HepG2 (cell line): ENCODE measurements around the gene NPHP4. TPM values are rescaled to one million over a fixed set of nuclear protein-coding genes. Genes with fewer than 3 reads are reported as not detected.

ENCODE experiments used
- CREM ChIP-seq, 2 experiments: sonication (generic) in 1 of 2; formaldehyde crosslinking in 1 of 2; IDR thresholded peaks; 2 replicates each; pipeline versions ENCODE4 v1.4.0 to v1.6.1; 2016 to 2020; ENCODE audit warnings: antibody characterized with exemption in 1 of 2, mild to moderate bottlenecking in 1 of 2, missing genetic modification reagents in 1 of 2
- GTF3A ChIP-seq: sonication (generic); formaldehyde crosslinking; conservative IDR thresholded peaks from 2 replicates; pipeline ENCODE4 v1.4.0; 2020; ENCODE audit warnings: mild to moderate bottlenecking, missing genetic modification reagents
- HNRNPL ChIP-seq: fragments of 200-400 bp; formaldehyde crosslinking; IDR thresholded peaks from 2 replicates; pipeline ENCODE4 v1.6.1; 2017; ENCODE audit warnings: mild to moderate bottlenecking, low read depth, low read length
- KDM1A ChIP-seq: IDR thresholded peaks from 2 replicates; pipeline ENCODE4 v1.6.1; 2016; ENCODE audit warnings: missing compliant biosample characterization
- MXD1 ChIP-seq: sonication (generic); formaldehyde crosslinking; IDR thresholded peaks from 2 replicates; pipeline ENCODE4 v1.4.0; 2020; ENCODE audit warnings: mild to moderate bottlenecking, missing genetic modification reagents
- MXD3 ChIP-seq: IDR thresholded peaks from 2 replicates; pipeline ENCODE4 v1.6.1; 2016; ENCODE audit warnings: mild to moderate bottlenecking, missing biosample characterization, missing genetic modification reagents
- RAD21 ChIP-seq: fragments of 450-650 bp; formaldehyde crosslinking; IDR thresholded peaks from 2 replicates; pipeline ENCODE4 v1.5.0; 2020; ENCODE audit warnings: mild to moderate bottlenecking
- RFX5 ChIP-seq: IDR thresholded peaks from 2 replicates; pipeline ENCODE4 v1.6.1; 2011; ENCODE audit warnings: low read depth, low read length, improper control_type of control experiment
- SRSF4 ChIP-seq: fragments of 200-400 bp; formaldehyde crosslinking; IDR thresholded peaks from one replicate; pipeline ENCODE4 v1.6.1; 2018; ENCODE audit warnings: mild to moderate bottlenecking, low read depth, low read length, moderate library complexity; ENCODE audit not compliant: poor library complexity, severe bottlenecking
- TEAD3 ChIP-seq: optimal IDR thresholded peaks from 2 replicates; pipeline ENCODE3; 2016; ENCODE audit warnings: borderline replicate concordance
- ZBTB42 ChIP-seq: sonication (generic); formaldehyde crosslinking; IDR thresholded peaks from 2 replicates; pipeline ENCODE4 v1.5.0; 2020; ENCODE audit warnings: mild to moderate bottlenecking, missing genetic modification reagents
- ZBTB7A ChIP-seq: sonication (generic); formaldehyde crosslinking; IDR thresholded peaks from 2 replicates; pipeline ENCODE4 v1.8.0; 2022; ENCODE audit warnings: mild to moderate bottlenecking, missing genetic modification reagents
- ZFYVE20 ChIP-seq: sonication (generic); formaldehyde crosslinking; IDR thresholded peaks from 2 replicates; pipeline ENCODE4 v1.8.0; 2023; ENCODE audit warnings: low read depth, mild to moderate bottlenecking, moderate library complexity, missing genetic modification reagents, borderline replicate concordance
- ZNF331 ChIP-seq: sonication (generic); formaldehyde crosslinking; IDR thresholded peaks from 2 replicates; pipeline ENCODE4 v1.4.0; 2020; ENCODE audit warnings: missing genetic modification reagents
- ZNF34 ChIP-seq: sonication (generic); formaldehyde crosslinking; IDR thresholded peaks from 2 replicates; pipeline ENCODE4 v1.4.0; 2020; ENCODE audit warnings: mild to moderate bottlenecking, missing genetic modification reagents, borderline replicate concordance
- ZNF446 ChIP-seq: sonication (generic); formaldehyde crosslinking; IDR thresholded peaks from 2 replicates; pipeline ENCODE4 v1.5.0; 2020; ENCODE audit warnings: mild to moderate bottlenecking, missing genetic modification reagents
- ZNF546 ChIP-seq: sonication (generic); formaldehyde crosslinking; conservative IDR thresholded peaks from 2 replicates; pipeline ENCODE4 v1.8.1; 2023; ENCODE audit warnings: mild to moderate bottlenecking, missing genetic modification reagents
- ZNF639 ChIP-seq: conservative IDR thresholded peaks from 2 replicates; pipeline ENCODE4 v1.6.1; 2018; ENCODE audit warnings: missing genetic modification reagents
- polyA plus RNA-seq, 8 experiments: library from polyadenylated mRNA; depleted of rRNA in 3 of 8; stranded (reverse) in 7 of 8; unstranded in 1 of 8; fragments of >200 nt; fragmentation: Illumina TruSeq in 4 of 8; extraction: Trizol in 4 of 8; gene quantifications; 2 replicates each; pipeline versions ENCODE4 v1.2.1 to v1.2.3, GENCODE V29; 2011 to 2016; ENCODE audit warnings: low read depth in 4 of 8, missing spikeins in 1 of 8, mixed read lengths in 1 of 8; ENCODE audit not compliant: insufficient read depth in 1 of 8
- total RNA-seq, 5 experiments: library from RNA; depleted of rRNA; stranded (reverse); fragments of >200 nt; fragmentation: Illumina TruSeq; extraction: Trizol; gene quantifications; 2 replicates each; pipeline ENCODE4 v1.2.3, GENCODE V29; 2016; ENCODE audit warnings: low read depth in 1 of 5
- TF ChIP-seq, protein P1 (sequence below): sonication (generic); formaldehyde crosslinking; IDR thresholded peaks from 2 replicates; pipeline ENCODE4 v1.4.0; 2020; ENCODE audit warnings: missing genetic modification reagents
- TF ChIP-seq, protein P2 (sequence below): sonication (generic); formaldehyde crosslinking; IDR thresholded peaks from 2 replicates; pipeline ENCODE4 v1.5.0; 2020; ENCODE audit warnings: missing genetic modification reagents
- TF ChIP-seq, protein P3 (sequence below): sonication (generic); formaldehyde crosslinking; IDR thresholded peaks from 2 replicates; pipeline ENCODE4 v1.4.0; 2020; ENCODE audit warnings: missing genetic modification reagents

The NPHP4 gene
- total and polyA plus RNA-seq, 2 of the 13 experiments (the other 11 are each of a cell fraction or from before 2014, with no cell fraction given) = 4.4 to 6.8 TPM

DNA sequence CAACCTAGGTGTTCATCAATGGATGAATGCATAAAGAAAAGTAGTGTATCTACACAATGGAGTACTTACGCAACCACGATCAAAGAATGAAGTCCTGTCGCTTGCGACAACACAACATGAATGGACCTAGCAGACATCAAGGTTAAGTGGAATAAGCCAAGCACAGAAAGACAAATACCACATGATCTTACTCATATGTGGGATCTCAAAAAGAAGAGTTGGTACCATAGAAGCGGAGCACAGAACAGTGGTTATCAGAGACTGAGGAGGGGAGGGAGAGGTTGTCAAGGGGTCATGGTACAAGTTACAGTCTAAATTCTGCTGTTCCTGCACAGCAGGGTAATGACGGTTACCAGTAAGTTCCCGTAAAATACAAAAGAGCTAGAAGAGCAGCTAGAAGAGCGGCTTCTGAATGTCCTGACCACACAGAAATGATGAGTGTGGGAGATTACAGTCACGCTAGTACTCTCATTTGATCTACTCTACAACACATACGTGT is 36.7 kb downstream of the NPHP4 start (continued):
- TF ChIP-seq RFX5 = no peak
- TF ChIP-seq ZNF639 = no peak
- TF ChIP-seq ZBTB7A (CRISPR knock-in tag) = no peak
- TF ChIP-seq ZNF331 (CRISPR knock-in tag) = peak; percentile 96
- TF ChIP-seq CREM (IDR thresholded peaks at IDR 0.05) = peak; percentile 86
- no peak for TF ChIP-seq CREM (CRISPR knock-in tag; IDR thresholded peaks at IDR 0.05)
- no peak for TF ChIP-seq ZFYVE20 (CRISPR knock-in tag)
- TF ChIP-seq ZNF446 (CRISPR knock-in tag) = no peak
- no peak for TF ChIP-seq ZNF546 (CRISPR knock-in tag)
- TF ChIP-seq, protein P1, sequence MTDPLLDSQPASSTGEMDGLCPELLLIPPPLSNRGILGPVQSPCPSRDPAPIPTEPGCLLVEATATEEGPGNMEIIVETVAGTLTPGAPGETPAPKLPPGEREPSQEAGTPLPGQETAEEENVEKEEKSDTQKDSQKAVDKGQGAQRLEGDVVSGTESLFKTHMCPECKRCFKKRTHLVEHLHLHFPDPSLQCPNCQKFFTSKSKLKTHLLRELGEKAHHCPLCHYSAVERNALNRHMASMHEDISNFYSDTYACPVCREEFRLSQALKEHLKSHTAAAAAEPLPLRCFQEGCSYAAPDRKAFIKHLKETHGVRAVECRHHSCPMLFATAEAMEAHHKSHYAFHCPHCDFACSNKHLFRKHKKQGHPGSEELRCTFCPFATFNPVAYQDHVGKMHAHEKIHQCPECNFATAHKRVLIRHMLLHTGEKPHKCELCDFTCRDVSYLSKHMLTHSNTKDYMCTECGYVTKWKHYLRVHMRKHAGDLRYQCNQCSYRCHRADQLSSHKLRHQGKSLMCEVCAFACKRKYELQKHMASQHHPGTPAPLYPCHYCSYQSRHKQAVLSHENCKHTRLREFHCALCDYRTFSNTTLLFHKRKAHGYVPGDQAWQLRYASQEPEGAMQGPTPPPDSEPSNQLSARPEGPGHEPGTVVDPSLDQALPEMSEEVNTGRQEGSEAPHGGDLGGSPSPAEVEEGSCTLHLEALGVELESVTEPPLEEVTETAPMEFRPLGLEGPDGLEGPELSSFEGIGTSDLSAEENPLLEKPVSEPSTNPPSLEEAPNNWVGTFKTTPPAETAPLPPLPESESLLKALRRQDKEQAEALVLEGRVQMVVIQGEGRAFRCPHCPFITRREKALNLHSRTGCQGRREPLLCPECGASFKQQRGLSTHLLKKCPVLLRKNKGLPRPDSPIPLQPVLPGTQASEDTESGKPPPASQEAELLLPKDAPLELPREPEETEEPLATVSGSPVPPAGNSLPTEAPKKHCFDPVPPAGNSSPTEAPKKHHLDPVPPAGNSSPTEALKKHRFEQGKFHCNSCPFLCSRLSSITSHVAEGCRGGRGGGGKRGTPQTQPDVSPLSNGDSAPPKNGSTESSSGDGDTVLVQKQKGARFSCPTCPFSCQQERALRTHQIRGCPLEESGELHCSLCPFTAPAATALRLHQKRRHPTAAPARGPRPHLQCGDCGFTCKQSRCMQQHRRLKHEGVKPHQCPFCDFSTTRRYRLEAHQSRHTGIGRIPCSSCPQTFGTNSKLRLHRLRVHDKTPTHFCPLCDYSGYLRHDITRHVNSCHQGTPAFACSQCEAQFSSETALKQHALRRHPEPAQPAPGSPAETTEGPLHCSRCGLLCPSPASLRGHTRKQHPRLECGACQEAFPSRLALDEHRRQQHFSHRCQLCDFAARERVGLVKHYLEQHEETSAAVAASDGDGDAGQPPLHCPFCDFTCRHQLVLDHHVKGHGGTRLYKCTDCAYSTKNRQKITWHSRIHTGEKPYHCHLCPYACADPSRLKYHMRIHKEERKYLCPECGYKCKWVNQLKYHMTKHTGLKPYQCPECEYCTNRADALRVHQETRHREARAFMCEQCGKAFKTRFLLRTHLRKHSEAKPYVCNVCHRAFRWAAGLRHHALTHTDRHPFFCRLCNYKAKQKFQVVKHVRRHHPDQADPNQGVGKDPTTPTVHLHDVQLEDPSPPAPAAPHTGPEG = no peak
- no peak for TF ChIP-seq RAD21 (CRISPR knock-in tag)
- TF ChIP-seq TEAD3 (CRISPR knock-in tag) = peak; percentile 91
- no peak for TF ChIP-seq ZNF34 (CRISPR knock-in tag)
- TF ChIP-seq KDM1A (CRISPR knock-in tag) = peak; percentile 60; the same call in 1 of the 2 replicates
- TF ChIP-seq HNRNPL = no peak
- no peak for TF ChIP-seq GTF3A (CRISPR knock-in tag)
- TF ChIP-seq, protein P2, sequence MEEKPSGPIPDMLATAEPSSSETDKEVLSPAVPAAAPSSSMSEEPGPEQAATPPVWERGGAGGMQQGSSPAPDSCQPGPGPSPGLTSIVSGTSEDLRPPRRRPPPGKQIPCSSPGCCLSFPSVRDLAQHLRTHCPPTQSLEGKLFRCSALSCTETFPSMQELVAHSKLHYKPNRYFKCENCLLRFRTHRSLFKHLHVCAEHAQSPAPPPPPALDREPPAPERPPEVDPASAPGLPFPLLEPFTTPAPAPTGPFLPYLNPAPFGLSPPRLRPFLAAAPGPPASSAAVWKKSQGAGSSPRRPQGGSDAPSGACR (CRISPR knock-in tag) = peak; percentile 75; the same call in 1 of the 2 replicates
- no peak for TF ChIP-seq SRSF4
- no peak for TF ChIP-seq MXD3 (CRISPR knock-in tag)
- TF ChIP-seq, protein P3, sequence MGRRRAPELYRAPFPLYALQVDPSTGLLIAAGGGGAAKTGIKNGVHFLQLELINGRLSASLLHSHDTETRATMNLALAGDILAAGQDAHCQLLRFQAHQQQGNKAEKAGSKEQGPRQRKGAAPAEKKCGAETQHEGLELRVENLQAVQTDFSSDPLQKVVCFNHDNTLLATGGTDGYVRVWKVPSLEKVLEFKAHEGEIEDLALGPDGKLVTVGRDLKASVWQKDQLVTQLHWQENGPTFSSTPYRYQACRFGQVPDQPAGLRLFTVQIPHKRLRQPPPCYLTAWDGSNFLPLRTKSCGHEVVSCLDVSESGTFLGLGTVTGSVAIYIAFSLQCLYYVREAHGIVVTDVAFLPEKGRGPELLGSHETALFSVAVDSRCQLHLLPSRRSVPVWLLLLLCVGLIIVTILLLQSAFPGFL = no peak
- no peak for TF ChIP-seq ZBTB42 (CRISPR knock-in tag)
- no peak for TF ChIP-seq MXD1 (CRISPR knock-in tag)
